Esophagus squamous epithelium (tissue), 5 donors: ENCODE measurements around the gene COL16A1. TPM values are rescaled to one million over a fixed set of nuclear protein-coding genes. Genes with fewer than 3 reads are reported as not detected.

Source experiments
- DNase-seq: peaks from one replicate; lab custom pipeline; 2025; lab: John Stamatoyannopoulos, UW
- H3K27ac ChIP-seq, 4 donors: fragments of 200-600 bp; sonication (generic); one replicate each; pipeline ENCODE4 v1.5.1; 2016 to 2019; ENCODE audit warnings: mild to moderate bottlenecking in 1 of 4
- H3K27me3 ChIP-seq, 4 donors: fragments of 200-600 bp; sonication (generic); 1 replicate in 3 of 4; 2 replicates in 1 of 4; pipeline versions ENCODE4 v1.5.1 to v1.6.0; 2017 to 2021; ENCODE audit warnings: antibody characterized with exemption in 1 of 4
- H3K36me3 ChIP-seq, 3 donors: fragments of 200-600 bp; sonication (generic); one replicate each; pipeline ENCODE4 v1.5.1; 2016 to 2019
- H3K4me1 ChIP-seq, 3 donors: fragments of 200-600 bp; sonication (generic); one replicate each; pipeline ENCODE4 v1.5.1; 2017 to 2019
- H3K4me3 ChIP-seq, 4 donors: fragments of 200-600 bp; sonication (generic); 1 replicate in 3 of 4; 2 replicates in 1 of 4; pipeline ENCODE4 v1.5.1; 2016 to 2019; ENCODE audit warnings: mild to moderate bottlenecking in 2 of 4, moderate library complexity in 1 of 4
- H3K9me3 ChIP-seq, 3 donors: fragments of 200-600 bp; sonication (generic); one replicate each; pipeline ENCODE4 v1.5.1; 2016 to 2019
- CTCF ChIP-seq, 6 experiments: fragments of 450-650 bp in 4 of 6; fragments of 200-600 bp in 2 of 6; sonication (generic) in 2 of 6; IDR thresholded peaks; one replicate each; pipeline ENCODE4 v1.5.1; 2016 to 2019; ENCODE audit warnings: antibody characterized with exemption in 6 of 6, mild to moderate bottlenecking in 4 of 6, moderate library complexity in 4 of 6
- POLR2A ChIP-seq, 4 donors: fragments of 450-650 bp; IDR thresholded peaks; one replicate each; pipeline ENCODE4 v1.6.1; 2017; ENCODE audit warnings: antibody characterized with exemption in 4 of 4, mild to moderate bottlenecking in 4 of 4, moderate library complexity in 3 of 4
- WGBS, 2 donors: methylation state at CpG; one replicate each; pipeline ENCODE4 v1.1.5; 2018; 5-methylcytosine and 5-hydroxymethylcytosine counted together
- intact Hi-C: fragments of 100-400 bp; cut with DNase I; formaldehyde crosslinking; loops from one replicate; pipeline ENCODE4 v1.15.0; 2022
- total RNA-seq, 4 donors: library from RNA; depleted of rRNA; stranded (reverse); fragments of >200 nt; gene quantifications; one replicate each; pipeline ENCODE4 v1.1.0, GENCODE V29; 2016
- donor health status: DM: yes; HTN: yes; CAD: no.

COL16A1 gene
- total RNA-seq, 4 donors from 2014 or later: 8.8 to 35.5 (median 16.4) TPM

- no peak overlapping the region for H3K27ac ChIP-seq
- WGBS, 2 donors: 59 to 71% methylated on average over 7 of the region's 7 CpGs
- no peak for DNase-seq
- H3K4me1 ChIP-seq: peaks cover 0 to 10% (median 0%) of the 10 kb centered on the region in 3 donors
- intact Hi-C loops: no loop called here
- H3K4me3 ChIP-seq: no peak overlapping the region
- H3K27me3 ChIP-seq: peaks cover 0 to 24% (median 0%) of the 10 kb centered on the region in 4 donors
- TF ChIP-seq CTCF (IDR thresholded peaks at IDR 0.05) (no peak), POLR2A (IDR thresholded peaks at IDR 0.05) (no peak)
- H3K36me3 ChIP-seq: no peaks in the 10 kb centered on the region
- H3K9me3 ChIP-seq: no peaks in the 10 kb centered on the region
Measured at GRCh38 chr1:31746687-31747086, 42.9 kb upstream of the COL16A1 start.

GRCh38 chr1:31745946-31746670, 42.3 kb upstream of the COL16A1 start:
- TF ChIP-seq CTCF (IDR thresholded peaks at IDR 0.05): no peak
- no peak for TF ChIP-seq POLR2A (IDR thresholded peaks at IDR 0.05)
- H3K27ac ChIP-seq: no peak overlapping the region
- H3K27me3 ChIP-seq: peaks cover 0 to 22% (median 0%) of the 10 kb centered on the region in 4 donors
- no peaks in the 10 kb centered on the region for H3K9me3 ChIP-seq
- DNase-seq: no peak
- intact Hi-C loops: no loop called here
- no peaks in the 10 kb centered on the region for H3K36me3 ChIP-seq
- peaks cover 0 to 10% (median 0%) of the 10 kb centered on the region in 3 donors for H3K4me1 ChIP-seq
- 47 to 49% methylated on average over 14 to 15 of the region's 15 CpGs for WGBS, 2 donors
- H3K4me3 ChIP-seq: no peak overlapping the region

DNA sequence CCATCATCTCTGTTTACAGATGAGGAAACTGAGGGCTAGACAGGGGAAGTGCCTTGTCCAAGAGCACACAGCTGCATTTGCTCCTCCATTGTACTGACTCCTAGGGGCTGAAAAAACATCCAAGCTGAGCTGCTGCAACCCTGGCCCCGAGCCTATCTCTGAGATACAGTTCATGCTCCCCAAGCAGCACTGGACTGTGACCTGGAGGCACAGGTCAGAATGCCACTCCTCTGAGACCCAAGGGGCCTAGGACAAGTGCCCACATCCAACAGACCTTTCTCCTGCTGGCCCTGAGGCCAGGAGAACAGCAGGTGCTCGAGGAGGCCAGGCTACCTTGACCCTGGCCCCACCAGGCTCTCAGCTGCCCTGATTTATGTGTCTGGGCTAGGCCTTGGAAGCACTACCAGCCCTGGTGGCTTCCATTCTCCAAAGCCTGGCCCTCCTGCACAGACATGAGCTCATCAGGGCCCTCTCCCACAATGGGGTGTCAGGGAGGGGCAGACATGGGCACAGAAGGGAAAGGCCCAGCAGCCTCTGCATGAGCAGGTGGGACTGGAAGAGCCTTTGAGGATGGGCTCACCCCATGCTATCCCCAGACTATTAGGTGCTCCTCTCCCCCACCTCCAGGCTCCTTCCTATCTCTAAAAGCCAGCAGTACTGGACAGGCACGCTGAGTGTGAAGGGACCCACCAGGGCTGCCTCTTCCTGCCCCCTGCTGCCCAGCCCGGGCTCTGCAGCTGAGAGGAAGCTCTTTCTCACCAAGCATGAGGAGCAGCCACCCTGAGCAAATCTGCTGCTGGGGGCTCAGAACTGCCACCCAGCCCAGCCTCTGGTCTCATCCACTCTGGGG, 41.5 kb upstream of the COL16A1 start:
- DNase-seq: no peak
- TF ChIP-seq CTCF (IDR thresholded peaks at IDR 0.05) (peak in 5 of 6 experiments; percentile 60 to 80 (median 79)), POLR2A (IDR thresholded peaks at IDR 0.05) (no peak)
- Histone ChIP-seq H3K9me3 (no peaks in the 10 kb centered on the region), H3K27me3 (peaks cover 0 to 15% (median 0%) of the 10 kb centered on the region in 4 donors), H3K36me3 (no peaks in the 10 kb centered on the region), H3K4me3 (no peak overlapping the region), H3K4me1 (peaks cover 0 to 10% (median 0%) of the 10 kb centered on the region in 3 donors), H3K27ac (no peak overlapping the region)
- 80% methylated on average over 1 of the region's 4 CpGs; no CpG with 5 or more reads in 1 of the 2 donors for WGBS, 2 donors
- intact Hi-C loops: no loop called here

- no peaks in the 10 kb centered on the region for H3K36me3 ChIP-seq
Measured at GRCh38 chr1:31744165-31744888, 40.5 kb upstream of the COL16A1 start.

More at GRCh38 chr1:31744165-31744888, 40.5 kb upstream of the COL16A1 start:
- Histone ChIP-seq H3K27ac (no peak overlapping the region), H3K4me1 (peaks cover 0 to 14% (median 0%) of the 10 kb centered on the region in 3 donors), H3K9me3 (no peaks in the 10 kb centered on the region), H3K4me3 (no peak overlapping the region), H3K27me3 (peaks cover 0 to 7% (median 0%) of the 10 kb centered on the region in 4 donors)
- TF ChIP-seq POLR2A (IDR thresholded peaks at IDR 0.05) (no peak), CTCF (IDR thresholded peaks at IDR 0.05) (no peak)
- 100% methylated on average over 1 of the region's 28 CpGs for WGBS, 2 donors
- no peak for DNase-seq
- intact Hi-C loops: no loop called here
